ENCODE measurements around the gene SARS2.

DNA sequence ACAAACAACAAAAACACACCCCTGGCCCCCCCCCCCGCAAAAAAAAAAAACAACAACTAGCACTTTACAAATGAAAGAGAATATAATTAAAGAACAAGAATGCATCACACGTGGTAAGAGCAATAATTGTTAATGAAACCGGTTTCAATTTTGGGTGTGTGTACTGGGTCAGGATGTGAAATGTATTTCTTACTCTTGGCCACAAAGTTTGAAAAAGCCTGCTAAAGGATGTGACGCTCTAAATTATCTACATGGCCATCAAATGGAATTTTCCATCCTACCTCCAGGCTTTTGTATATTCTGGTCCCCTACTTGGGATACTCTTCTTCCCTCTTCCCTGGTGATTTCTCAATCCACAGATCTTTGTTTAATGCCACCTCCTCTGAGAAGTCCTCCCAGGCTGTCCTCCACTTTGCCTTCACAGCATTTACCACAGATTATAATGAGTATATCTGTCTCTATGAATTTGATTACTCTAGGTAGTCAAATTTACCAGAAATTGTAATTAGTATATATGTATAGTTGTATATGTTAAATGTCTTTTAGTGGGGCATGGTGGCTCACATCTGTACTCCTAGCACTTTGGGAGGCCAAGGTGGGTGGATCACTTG is 2.1 kb downstream of the SARS2 start:
- TF ChIP-seq, protein P1, sequence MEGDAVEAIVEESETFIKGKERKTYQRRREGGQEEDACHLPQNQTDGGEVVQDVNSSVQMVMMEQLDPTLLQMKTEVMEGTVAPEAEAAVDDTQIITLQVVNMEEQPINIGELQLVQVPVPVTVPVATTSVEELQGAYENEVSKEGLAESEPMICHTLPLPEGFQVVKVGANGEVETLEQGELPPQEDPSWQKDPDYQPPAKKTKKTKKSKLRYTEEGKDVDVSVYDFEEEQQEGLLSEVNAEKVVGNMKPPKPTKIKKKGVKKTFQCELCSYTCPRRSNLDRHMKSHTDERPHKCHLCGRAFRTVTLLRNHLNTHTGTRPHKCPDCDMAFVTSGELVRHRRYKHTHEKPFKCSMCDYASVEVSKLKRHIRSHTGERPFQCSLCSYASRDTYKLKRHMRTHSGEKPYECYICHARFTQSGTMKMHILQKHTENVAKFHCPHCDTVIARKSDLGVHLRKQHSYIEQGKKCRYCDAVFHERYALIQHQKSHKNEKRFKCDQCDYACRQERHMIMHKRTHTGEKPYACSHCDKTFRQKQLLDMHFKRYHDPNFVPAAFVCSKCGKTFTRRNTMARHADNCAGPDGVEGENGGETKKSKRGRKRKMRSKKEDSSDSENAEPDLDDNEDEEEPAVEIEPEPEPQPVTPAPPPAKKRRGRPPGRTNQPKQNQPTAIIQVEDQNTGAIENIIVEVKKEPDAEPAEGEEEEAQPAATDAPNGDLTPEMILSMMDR (conservative IDR thresholded peaks at IDR 0.05; ENCODE audit: low read depth, low read length) = no peak
- no peak for TF ChIP-seq EZH2phosphoT487 (IDR thresholded peaks at IDR 0.05; ENCODE audit: borderline replicate concordance, low read length)
- TF ChIP-seq EZH2 (IDR thresholded peaks at IDR 0.05; ENCODE audit: low read length, unreplicated experiment) = no peak

All from PC-3 (cell line).